ENCODE results near the gene CRYBG1. TPM values are rescaled to one million over a fixed set of nuclear protein-coding genes. Genes with fewer than 3 reads are reported as not detected.
A peak's percentile ranks its signal among the peaks of the same experiment; 100 is the strongest.

CRYBG1 gene
- total and polyA plus RNA-seq, 10 of the 15 experiments (the other 5 are each of a cell fraction or from before 2014, with no cell fraction given), result 6.5 to 57.0 (median 25.2) TPM

GRCh38 chr6:106520711-106521401, 160.3 kb downstream of the CRYBG1 start (continued):
- TF ChIP-seq ATF3 (IDR thresholded peaks at IDR 0.05; ENCODE audit: borderline replicate concordance, extremely low read depth, low read depth, low read length) (no peak), RFX5 (IDR thresholded peaks at IDR 0.05; ENCODE audit: low read depth, low read length) (no peak), HCFC1 (IDR thresholded peaks at IDR 0.05; ENCODE audit: low read length) (no peak), TAF1 (IDR thresholded peaks at IDR 0.05; ENCODE audit: borderline replicate concordance, low read depth, low read length) (0 out of 2 replicates have a peak, but pooled peaks have one; percentile 33), PKNOX1 (IDR thresholded peaks at IDR 0.05) (peak; percentile 64), SMAD1 (IDR thresholded peaks at IDR 0.05; ENCODE audit: low read depth, partially characterized antibody) (peak; percentile 54), MEF2A (IDR thresholded peaks at IDR 0.05; ENCODE audit: insufficient read depth, low read depth, low read length) (peak; percentile 57; the same call in 1 of the 2 replicates), POLR2AphosphoS5 (IDR thresholded peaks at IDR 0.05; ENCODE audit: low read length) (peak; percentile 86), TBL1XR1 (IDR thresholded peaks at IDR 0.05; ENCODE audit: low read depth, low read length) (peak; percentile 65), IKZF1 (conservative IDR thresholded peaks at IDR 0.05) (peak; percentile 80), NBN (IDR thresholded peaks at IDR 0.05) (peak; percentile 66; the same call in 1 of the 2 replicates), NR2F1 (conservative IDR thresholded peaks at IDR 0.05) (no peak), SP1 (IDR thresholded peaks at IDR 0.05; ENCODE audit: low read depth, low read length) (no peak), STAT3 (IDR thresholded peaks at IDR 0.05; ENCODE audit: low read depth, low read length) (peak; percentile 85; the same call in 1 of the 2 replicates), MAX (IDR thresholded peaks at IDR 0.05; ENCODE audit: low read depth, low read length) (no peak; the same call in 1 of the 2 replicates), EED (IDR thresholded peaks at IDR 0.05; ENCODE audit: low read depth) (peak; percentile 67; the same call in 1 of the 2 replicates), MTA3 (IDR thresholded peaks at IDR 0.05; ENCODE audit: borderline replicate concordance, low read length) (no peak)
- TF ChIP-seq, protein P1, sequence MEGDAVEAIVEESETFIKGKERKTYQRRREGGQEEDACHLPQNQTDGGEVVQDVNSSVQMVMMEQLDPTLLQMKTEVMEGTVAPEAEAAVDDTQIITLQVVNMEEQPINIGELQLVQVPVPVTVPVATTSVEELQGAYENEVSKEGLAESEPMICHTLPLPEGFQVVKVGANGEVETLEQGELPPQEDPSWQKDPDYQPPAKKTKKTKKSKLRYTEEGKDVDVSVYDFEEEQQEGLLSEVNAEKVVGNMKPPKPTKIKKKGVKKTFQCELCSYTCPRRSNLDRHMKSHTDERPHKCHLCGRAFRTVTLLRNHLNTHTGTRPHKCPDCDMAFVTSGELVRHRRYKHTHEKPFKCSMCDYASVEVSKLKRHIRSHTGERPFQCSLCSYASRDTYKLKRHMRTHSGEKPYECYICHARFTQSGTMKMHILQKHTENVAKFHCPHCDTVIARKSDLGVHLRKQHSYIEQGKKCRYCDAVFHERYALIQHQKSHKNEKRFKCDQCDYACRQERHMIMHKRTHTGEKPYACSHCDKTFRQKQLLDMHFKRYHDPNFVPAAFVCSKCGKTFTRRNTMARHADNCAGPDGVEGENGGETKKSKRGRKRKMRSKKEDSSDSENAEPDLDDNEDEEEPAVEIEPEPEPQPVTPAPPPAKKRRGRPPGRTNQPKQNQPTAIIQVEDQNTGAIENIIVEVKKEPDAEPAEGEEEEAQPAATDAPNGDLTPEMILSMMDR (IDR thresholded peaks at IDR 0.05 in 2 of 3, conservative IDR thresholded peaks at IDR 0.05 in 1 of 3; ENCODE audit: control insufficient read depth in 2 of 3, extremely low read depth in 1 of 3, insufficient read depth in 1 of 3, low read depth in 3 of 3, low read length in 3 of 3), result no peak
- TF ChIP-seq, protein P2, sequence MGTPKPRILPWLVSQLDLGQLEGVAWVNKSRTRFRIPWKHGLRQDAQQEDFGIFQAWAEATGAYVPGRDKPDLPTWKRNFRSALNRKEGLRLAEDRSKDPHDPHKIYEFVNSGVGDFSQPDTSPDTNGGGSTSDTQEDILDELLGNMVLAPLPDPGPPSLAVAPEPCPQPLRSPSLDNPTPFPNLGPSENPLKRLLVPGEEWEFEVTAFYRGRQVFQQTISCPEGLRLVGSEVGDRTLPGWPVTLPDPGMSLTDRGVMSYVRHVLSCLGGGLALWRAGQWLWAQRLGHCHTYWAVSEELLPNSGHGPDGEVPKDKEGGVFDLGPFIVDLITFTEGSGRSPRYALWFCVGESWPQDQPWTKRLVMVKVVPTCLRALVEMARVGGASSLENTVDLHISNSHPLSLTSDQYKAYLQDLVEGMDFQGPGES (IDR thresholded peaks at IDR 0.05), result no peak
- TF ChIP-seq, protein P3, sequence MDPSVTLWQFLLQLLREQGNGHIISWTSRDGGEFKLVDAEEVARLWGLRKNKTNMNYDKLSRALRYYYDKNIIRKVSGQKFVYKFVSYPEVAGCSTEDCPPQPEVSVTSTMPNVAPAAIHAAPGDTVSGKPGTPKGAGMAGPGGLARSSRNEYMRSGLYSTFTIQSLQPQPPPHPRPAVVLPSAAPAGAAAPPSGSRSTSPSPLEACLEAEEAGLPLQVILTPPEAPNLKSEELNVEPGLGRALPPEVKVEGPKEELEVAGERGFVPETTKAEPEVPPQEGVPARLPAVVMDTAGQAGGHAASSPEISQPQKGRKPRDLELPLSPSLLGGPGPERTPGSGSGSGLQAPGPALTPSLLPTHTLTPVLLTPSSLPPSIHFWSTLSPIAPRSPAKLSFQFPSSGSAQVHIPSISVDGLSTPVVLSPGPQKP (IDR thresholded peaks at IDR 0.05; ENCODE audit: low read depth, low read length), result no peak
- TF ChIP-seq, protein P4, sequence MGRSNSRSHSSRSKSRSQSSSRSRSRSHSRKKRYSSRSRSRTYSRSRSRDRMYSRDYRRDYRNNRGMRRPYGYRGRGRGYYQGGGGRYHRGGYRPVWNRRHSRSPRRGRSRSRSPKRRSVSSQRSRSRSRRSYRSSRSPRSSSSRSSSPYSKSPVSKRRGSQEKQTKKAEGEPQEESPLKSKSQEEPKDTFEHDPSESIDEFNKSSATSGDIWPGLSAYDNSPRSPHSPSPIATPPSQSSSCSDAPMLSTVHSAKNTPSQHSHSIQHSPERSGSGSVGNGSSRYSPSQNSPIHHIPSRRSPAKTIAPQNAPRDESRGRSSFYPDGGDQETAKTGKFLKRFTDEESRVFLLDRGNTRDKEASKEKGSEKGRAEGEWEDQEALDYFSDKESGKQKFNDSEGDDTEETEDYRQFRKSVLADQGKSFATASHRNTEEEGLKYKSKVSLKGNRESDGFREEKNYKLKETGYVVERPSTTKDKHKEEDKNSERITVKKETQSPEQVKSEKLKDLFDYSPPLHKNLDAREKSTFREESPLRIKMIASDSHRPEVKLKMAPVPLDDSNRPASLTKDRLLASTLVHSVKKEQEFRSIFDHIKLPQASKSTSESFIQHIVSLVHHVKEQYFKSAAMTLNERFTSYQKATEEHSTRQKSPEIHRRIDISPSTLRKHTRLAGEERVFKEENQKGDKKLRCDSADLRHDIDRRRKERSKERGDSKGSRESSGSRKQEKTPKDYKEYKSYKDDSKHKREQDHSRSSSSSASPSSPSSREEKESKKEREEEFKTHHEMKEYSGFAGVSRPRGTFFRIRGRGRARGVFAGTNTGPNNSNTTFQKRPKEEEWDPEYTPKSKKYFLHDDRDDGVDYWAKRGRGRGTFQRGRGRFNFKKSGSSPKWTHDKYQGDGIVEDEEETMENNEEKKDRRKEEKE (IDR thresholded peaks at IDR 0.05), result no peak
